GM15510 (cell line): Measurements from ENCODE around the gene SLC6A13.

Experiments
- POLR2A ChIP-seq: IDR thresholded peaks from 3 replicates; pipeline ENCODE4 v1.6.1; 2011; ENCODE audit warnings: borderline replicate concordance; ENCODE audit not compliant: insufficient read length; ENCODE audit errors: extremely low read depth

SLC6A13 gene

GRCh38 chr12:203074-203461 is 59.6 kb downstream of the SLC6A13 start:
- no peak for TF ChIP-seq POLR2A

- TF ChIP-seq POLR2A = no peak
These were observed 60.4 kb downstream of the SLC6A13 start for GRCh38 chr12:202081-202731.

- no peak for TF ChIP-seq POLR2A
These were observed 61.3 kb downstream of the SLC6A13 start for GRCh38 chr12:201361-201760.

GRCh38 chr12:198705-199104 is 63.9 kb downstream of the SLC6A13 start:
- no peak for TF ChIP-seq POLR2A

GRCh38 chr12:197911-198695 is 64.5 kb downstream of the SLC6A13 start:
- no peak for TF ChIP-seq POLR2A

- TF ChIP-seq POLR2A = no peak
These were observed 65.3 kb downstream of the SLC6A13 start for GRCh38 chr12:197347-197746.

GRCh38 chr12:196436-196835 is 66.2 kb downstream of the SLC6A13 start:
- no peak for TF ChIP-seq POLR2A

GRCh38 chr12:195951-196350 is 66.7 kb downstream of the SLC6A13 start:
- TF ChIP-seq POLR2A = no peak

- no peak for TF ChIP-seq POLR2A
These were observed 67.5 kb downstream of the SLC6A13 start for GRCh38 chr12:195156-195555.

- no peak for TF ChIP-seq POLR2A
These were observed 68.4 kb downstream of the SLC6A13 start for GRCh38 chr12:194276-194675.

GRCh38 chr12:193261-193660 is 69.4 kb downstream of the SLC6A13 start:
- no peak for TF ChIP-seq POLR2A

- no peak for TF ChIP-seq POLR2A
These were observed 71.1 kb downstream of the SLC6A13 start for GRCh38 chr12:191541-191940.

- TF ChIP-seq POLR2A = no peak
These were observed 71.8 kb downstream of the SLC6A13 start for GRCh38 chr12:190881-191280.

GRCh38 chr12:189622-189962 is 73.0 kb downstream of the SLC6A13 start:
- no peak for TF ChIP-seq POLR2A

- no peak for TF ChIP-seq POLR2A
These were observed 73.6 kb downstream of the SLC6A13 start for GRCh38 chr12:188910-189621.
